ENCODE measurements around the gene CSF3R.

Gene CSF3R

DNA sequence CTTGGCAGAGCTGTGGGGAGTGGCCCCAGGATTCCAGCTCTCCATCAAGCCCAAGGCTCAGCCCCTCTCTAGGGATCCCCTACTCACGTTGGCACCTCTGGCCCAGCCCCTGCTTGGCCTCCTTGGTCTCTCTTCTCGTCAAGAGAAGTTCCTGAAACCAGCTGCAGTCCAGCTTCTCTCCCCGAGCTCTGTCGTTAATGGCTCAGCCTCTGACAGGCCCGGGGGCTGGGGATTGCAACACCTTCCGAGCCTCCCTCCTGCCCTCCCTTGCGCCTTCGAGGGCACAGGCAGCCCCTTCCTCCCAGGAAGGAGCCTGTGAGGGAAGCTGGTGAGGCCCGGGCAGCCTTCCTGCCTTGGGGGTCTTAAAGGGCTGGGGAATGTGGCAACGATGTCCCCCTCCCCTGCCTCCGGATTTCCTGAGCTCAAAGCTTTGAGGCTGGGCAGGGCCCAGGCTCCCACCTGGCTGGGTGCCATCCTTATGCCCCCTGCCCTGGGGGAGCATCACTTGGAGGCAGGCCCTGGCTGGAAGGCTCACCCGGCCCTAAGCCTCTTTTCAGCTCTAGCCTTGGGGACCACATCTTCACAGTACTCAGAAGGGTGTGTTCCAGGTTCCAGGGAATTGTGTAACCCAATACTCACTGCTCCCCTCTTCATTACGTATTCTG, at the start of gene CSF3R:
Gene CSF3R (minus strand): TSS at position 190 of the 665 bp plus-strand sequence. CDS start 3,417 bp downstream, outside the sequence.
- no peak for DNase-seq (ENCODE audit: low spot score)

DNA sequence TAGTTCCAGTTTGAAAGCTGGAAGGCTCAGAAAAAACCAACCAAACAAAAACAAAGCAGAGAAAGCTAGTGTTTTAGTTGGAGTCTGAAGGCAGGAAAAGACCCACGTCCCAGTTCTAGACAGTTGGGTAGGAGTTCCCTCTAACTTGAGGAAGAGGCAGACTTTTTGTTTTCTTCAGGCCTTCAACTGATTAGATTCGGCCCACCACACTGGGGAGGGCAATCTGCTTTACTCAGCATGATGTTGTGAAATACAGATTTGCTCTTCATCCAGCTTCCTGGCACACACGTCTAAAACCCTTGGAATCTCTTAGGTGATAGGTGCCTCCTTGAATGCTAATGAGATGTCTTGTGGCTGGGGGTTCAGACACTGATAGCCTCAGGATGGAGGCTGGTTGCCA, 49.1 kb upstream of the CSF3R start:
- no peak for DNase-seq (ENCODE audit: low spot score)

DNA sequence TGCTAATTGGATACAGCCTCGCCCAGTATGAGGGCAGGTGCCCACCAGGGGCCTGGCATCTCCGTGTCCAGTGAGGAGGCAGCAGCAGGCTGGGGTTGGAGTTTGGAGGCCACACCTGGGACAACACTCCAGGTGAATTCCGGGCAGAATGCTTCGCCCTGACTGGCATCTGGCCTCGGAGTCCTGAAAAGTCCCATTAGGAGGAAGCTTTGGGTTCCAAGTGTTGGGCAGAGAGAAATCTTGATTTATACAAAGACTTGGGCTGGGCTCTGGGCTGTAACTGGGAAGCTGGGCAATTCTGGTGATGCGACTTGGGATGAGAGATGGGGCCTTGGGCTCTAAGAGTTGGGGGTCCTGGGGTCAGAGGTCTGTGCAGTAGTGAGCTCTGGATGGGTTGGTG, 48.1 kb upstream of the CSF3R start:
- DNase-seq (ENCODE audit: low spot score): no peak

DNA sequence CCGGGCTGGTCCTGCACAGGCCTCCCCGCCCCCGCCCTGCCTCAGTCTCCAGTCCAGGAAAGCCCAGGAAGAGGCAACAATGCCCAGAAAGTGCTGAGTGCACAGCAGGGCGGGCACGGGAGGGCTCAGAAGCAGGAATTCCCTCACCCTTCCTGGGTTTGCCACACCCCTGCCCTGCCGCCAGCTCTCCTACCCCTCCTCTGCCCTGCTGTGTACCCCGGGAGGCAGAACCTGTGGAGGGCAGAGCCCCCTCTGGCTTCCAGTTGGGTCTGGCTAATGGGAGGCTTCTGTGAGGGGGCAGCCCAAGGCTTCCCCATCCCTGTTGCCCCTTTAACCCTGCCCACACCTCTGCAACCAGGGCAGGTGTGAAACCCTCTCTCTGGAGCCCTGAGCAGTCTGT, 47.5 kb upstream of the CSF3R start:
- no peak for DNase-seq (ENCODE audit: low spot score)

DNA sequence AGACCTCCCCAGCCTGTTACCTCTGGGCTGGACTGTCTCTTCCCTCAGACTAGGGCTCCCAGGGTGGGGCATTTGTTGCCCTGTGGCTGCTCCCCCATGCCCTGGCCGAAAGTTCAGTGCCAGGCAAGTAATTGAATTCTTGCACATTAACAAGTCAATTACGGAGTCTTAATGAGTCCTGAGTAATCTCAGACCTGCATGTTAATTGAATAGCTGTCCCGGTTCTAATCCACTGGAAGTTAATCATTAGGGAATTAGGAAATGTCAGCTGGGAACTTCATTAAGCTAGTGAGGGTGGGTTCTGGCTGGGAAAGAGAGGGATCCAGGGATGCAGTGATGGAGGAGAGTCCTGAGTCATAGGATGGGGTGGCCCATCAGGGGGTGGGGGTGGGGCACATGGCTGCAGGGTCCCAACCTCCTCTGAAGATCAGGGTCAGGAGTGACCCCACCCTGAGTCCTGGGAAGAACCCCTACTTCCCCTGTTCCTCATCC, 47.1 kb upstream of the CSF3R start:
- no peak for DNase-seq (ENCODE audit: low spot score)

DNA sequence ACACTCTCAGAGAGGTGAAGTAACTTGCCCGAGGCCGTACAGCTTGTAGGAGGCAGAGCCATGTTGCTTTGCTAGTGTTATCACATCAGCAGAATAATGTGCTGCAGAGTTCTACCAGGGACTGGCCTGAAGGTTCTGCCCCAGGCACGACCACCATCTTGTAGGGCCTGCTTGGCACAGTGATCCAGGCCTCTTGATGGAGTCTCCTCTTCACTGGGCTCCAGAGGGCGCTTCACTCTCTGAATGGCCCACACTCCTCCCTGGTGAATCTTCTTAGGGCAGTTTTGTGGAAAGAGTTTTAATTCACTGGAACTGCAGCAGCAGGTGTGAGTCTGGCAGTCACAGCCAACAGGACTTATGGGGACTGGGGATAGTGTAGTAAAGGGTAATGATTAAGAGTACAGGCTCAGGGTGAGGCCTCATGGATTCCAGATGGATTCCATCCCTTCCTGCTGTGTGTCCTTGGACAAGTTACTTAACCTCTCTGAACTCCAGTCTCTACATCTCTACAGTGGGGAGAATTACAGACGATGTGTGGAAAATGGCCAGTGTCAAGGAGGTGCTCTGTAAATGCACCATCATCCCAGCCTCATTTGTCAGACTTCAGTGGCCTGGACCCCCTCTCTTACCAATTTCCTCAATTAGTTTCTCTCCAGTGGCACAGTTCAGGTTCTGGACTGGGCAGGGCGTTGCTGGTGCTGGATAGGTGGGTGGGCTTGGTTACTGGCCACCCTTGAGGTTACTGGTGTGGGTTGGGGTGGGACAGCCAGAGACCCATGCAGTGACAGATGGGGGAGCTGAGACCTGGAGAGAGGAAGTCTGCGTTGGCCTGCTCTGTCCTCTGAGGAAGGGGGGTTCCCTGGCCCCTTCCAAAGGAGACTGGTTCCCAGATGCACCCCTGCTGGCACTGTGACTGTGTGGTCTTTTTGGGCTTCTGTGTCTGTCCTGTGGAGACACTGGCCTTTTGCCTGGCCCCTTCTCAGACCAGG, 45.9 kb upstream of the CSF3R start:
- DNase-seq (ENCODE audit: low spot score): no peak

DNA sequence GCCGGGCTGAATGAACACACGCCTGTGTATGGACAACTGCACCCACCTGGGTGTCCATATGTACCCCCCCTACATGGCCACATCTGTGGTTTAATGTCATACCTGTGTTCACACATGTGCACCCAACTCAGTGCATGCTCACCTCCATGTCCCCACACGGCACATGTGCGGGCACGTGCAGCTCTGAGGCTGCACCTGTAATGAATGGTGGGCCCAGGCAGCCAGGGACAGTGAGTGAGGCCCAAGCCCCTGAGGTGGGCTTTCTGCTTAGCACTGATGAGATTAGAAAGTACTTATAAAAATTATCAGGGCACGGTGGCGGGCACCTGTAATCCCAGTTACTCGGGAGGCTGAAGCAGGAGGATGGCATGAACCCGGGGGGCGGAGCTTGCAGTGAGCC, 42.5 kb upstream of the CSF3R start:
- no peak for DNase-seq (ENCODE audit: low spot score)

DNA sequence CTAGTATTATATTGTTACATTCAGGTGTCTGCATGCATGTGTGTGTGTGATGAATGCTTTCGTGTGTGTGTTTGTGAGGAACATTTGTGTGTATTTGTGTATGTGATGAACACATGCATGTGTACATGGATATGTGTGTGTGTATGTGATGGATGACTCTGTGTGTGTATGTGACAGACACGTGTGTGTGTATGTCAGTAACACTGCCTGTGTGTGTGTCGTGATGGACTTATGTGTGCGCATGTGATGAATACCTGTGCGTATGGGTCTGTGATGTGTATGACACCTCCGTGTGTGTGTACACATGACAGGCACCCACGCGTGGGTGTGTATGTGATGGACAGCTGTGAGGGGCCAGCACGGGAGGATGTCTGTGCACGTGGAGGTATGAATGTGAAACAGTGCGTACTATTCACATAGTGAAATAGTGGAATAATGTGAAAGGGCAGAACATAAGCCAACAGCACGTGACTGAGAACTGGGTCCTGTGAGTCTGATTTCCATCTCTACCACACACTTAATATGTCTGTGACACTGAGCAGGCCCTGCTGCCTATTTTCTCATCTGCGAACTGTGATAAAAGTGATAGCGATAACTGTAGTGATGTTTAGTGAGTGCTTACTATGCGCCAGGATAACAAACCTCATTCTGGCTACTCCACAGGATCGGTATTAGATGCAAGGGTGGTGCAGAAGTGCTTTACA, 41.8 kb upstream of the CSF3R start:
- no peak for DNase-seq (ENCODE audit: low spot score)

DNA sequence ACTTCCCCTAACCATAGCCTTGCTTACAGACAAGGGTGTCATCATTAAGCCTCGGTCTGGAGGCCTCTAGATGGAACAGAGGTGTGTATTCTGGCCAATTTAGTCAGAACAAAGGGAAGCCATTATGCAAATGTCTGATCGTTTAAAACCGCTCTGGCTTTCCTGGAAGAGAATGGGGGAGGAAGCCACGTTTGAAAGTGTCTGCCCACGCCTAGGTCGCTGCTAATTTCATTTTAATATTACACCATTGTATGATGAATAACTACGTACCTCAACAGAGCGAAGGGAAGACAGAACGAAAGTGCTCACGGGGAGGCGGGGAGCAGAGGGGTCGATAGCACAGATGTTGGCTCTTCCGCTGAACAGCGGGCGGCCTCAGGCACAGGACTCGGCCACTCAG, 41.1 kb upstream of the CSF3R start:
- DNase-seq (ENCODE audit: low spot score): peak; percentile 24

DNA sequence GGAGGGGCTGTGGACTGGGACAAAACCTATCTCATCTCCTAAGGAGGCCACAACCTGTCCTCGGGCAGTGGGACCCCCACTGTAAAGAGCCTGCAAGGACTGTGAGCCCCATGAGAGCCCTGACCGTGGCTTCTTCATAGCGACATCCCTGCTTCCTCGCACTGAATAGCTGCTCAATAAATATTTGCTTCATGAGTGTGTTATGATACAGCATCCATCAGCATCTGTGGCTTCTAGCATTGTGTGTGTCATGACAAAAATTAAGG, 40.5 kb upstream of the CSF3R start:
- no peak for DNase-seq (ENCODE audit: low spot score)

DNA sequence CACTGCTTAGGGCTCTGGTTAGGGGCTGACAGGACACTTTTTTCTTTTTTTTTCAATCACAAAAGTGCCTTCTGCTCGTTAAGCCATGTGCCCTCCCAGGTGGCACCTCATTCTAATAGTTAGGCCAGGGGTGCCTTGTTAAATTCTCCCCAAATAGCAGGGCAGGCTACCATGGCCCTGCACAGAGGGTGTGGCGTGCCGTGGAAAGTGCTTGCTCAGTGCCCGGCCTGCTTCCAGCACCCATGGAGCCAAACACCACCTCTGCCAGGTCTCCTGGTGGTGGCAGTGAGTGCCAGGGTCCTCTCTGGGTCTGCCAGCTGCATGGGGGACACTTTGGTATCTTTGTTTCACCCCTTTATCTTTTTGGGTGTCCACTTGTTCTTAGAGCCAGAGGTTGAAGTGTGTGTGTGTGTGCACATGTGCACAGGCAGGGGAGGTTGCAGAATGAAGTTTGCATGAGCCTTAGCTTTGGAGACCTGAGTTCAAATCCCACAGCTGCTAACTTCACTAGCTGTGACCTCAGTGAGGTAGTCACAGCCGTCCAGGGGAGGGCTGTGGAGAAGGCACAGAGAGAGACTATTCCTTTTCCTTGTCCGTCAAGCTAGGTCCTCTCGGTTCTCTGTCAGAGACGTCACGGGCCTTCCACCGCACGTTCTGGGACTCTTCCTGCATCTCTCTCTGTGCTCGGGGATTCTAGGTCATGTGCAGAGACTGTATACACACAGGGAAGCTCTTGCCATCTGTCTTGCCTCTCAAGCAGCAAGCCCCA, 39.9 kb upstream of the CSF3R start:
- DNase-seq (ENCODE audit: low spot score): no peak

DNA sequence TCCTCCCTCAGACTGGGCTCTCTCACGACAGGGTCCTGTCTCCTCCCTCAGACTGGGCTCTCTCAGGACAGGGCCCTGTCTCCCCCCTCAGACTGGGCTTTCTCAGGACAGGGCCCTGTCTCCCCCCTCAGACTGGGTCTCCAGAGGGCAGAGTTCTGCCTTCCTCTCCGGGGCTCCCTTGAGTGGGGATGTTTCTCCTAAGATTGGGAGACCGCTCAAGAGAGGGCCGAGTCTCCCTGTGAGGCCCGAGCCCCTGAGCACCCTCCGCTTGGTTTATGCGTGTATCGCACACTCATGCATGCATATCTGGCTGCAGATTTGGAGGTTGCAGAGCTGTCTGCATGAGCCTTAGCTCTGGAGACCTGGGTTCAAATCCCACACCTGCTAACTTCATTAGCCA, 39.3 kb upstream of the CSF3R start:
- no peak for DNase-seq (ENCODE audit: low spot score)

DNA sequence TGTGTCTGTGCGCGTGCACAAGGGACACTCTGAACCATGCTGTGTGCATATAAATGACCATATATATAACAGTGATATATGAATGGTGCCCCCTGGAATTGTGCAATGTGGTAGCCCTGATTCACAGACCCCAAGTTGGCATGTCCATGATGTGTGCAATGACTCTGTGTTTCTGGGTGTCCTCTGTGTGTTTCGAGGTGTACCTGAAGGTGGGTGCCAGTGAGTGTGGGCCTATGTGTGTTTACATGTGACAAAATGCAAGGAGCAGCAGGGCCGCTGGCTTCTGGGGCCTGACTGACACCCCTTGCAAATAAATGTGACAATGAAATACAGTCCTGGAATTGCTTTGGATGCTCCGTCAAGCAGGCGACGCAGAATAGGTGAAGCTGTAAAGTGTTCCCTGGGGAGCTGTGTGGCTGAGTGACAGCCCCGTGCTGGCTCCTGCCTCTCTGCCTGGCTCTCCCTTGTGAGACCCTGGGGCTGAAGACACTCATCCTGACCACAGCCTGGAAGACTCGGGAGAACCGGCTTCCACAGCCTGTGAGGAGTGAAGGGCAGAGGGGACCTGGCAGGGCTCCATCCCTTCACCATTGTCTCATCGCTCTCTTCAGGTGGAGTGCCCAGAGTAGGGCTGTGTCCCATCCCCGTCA, 38.2 kb upstream of the CSF3R start:
- no peak for DNase-seq (ENCODE audit: low spot score)

DNA sequence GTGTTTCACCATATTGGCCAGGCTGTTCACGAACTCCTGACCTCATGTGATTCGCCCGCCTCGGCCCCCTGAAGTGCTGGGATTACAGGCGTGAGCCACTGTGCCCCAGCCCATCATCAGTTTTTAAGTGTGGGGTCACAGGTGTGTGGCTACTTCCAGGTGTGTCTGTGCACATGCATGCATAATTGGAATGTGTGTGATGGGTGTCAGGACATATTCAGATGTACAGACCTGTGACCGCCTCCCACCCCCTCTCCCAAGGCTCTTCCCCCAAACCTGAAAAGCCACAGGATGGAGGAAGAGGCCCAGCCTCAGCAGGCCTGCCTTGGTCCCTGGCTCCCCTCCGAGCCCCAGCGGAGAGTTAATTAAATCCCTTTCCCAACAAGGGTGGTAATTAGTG, 37.3 kb upstream of the CSF3R start:
- no peak for DNase-seq (ENCODE audit: low spot score)

DNA sequence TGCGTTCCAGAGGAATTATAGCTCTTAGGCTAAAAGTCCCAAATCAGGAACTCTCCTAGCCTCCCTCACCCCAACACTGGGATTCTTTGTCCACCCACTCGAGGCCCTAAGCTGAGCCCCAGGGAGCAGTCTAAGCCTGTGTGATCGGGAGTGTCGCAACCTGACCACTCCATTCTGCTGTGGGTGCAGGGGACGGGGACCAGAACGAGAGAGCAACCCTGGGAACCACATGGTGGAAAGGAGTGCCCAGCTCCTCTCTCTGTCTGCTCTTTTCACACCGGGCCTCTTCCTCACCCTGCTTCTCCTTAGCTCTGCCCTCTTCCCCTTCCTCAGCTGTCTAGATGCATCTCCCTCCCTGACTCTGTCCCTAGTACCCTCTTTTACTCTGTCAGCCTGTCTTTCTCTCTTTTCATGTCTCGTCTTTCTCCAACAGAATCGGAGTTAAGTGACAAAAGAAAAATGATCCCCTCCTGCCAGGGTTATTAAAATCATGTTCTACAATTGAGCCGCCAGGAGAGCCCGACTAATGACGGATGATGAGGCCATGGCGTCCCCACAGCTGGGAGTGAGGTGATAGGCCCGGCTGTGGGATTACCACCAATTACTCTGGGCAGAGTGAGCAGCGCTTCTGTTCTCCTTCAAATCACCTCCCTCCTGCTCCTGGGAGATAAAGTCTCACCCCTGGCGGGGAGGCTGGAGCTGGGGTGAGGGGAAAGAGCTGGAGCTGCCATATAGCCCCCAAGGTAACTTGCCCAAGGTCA, 34.5 kb upstream of the CSF3R start:
- no peak for DNase-seq (ENCODE audit: low spot score)

DNA sequence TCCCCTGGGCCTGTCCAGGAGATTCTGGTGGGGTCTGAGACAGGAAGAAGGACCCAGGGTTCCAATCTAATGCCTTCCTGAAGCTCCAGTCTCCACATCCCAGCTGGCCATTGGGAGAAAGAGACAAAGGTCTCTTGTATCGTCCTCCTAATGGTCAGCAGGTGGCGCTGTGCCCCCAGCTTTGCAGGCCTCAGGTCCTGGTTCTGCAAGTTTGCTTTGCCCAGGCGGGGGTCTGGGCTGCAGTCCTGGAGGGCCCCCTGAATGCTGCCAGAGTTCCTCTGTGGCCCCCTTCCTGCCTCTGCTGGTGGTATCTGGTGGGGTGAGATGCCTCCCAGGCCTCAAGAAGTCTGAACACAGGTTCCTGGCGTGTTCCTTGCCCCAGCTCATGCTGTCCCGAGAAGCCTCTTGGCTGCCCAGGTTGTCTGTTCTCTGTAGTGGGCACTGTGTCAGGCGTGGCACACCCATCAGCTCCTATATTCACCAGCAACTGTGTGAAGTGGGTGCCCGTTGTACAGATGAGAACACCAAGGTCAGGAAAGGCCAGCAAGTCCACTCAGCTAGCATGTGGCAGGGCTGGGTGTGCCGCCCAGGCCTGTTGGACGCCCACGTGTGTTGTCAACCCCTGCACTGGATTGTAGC, 33.8 kb upstream of the CSF3R start:
- DNase-seq (ENCODE audit: low spot score): peak; percentile 40

DNA sequence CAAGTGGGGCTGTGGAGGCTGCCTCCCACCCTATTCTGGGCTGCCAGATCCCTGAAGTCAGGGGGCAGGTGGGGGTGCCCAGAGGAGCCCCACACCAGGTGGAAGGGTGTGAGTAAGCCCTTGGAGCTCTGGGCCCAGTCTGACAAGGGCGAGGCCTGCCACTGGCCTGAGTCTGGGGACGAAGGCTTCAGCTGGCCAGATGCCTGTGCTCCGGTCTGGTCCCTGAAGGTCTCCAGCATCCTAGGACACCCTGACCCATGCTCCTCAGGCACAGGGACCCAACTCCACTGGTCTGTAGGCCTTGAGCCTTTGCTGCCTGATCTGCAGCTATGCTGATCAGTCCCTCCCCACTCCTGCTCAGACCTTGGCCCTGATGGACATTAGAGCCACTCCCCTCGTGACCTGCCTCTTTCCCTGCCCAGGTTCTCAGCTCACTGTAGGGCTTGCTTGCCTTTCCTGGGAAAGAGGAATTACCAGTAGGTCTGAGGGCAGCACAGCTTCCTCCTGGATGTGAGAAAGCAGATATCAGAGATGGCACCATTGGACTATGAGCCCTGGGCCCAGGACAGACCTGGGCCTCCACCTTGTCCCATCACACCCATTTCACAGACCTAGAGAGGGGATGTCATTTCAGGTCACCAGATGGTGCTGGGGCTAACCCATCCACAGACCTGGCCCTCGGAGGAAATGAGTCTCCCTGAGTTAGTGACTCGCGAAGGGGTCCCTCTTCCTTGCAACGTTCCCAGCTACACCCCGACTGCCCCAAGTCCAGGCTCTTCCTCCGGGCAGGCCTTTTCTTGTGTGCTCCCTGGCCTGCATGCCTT, 32.8 kb upstream of the CSF3R start:
- no peak for DNase-seq (ENCODE audit: low spot score)

DNA sequence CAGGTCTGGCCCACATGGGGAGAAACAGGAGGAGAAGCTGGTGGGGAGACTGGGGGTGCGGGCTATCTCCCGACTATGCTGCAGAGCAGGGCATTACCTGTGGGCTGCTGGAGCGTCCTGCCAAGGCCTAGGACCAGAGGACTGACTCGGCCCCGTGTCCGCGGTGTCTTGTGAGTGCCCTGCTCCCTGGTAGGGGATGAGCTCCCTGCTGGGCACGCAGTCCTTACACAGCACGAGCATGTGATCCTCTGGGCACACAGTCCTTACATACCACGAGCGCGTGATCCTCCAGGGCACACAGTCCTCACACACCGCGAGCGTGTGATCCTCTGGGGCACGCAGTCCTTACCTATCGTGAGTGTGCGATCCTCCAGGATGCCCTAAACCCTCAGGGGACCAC, 31.8 kb upstream of the CSF3R start:
- no peak for DNase-seq (ENCODE audit: low spot score)

DNA sequence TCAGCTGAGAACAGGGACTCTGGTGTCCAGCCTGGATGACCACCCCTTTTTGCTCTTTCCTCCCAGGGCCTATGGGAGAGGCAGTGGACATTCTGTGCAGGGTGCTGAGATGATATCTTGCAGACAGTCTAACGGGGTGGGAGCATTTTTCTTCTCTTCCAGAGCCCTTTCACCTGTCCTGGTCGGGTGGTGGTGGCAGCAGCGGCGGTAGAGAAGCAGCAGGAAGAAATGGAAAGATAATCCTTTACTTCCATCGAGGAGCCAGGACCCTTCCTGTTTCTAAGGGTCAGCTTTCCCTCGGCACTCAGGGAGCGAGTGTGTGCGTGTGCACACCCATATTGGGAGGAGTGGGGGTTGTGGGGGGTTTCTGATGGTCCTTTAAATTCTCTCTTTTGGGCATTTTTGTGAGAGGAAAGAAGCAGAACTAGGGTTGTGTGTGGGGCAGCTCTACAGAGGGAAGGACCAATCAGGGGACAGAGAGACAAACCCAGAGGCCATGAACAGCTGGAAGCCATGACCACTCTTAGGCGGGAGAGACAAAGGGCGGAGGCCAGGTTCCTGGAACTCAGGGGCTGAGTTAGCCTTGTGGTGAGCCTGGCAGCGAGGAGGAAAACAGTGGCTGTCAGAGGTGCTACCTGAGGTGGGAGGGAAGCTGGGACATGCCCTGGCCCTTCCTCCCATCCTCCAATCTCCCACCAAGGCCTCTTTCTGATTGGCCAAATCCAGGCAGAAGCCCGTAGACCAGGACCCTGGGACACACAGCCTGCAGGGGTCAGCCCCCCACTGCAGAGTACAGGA, 31.2 kb upstream of the CSF3R start:
- no peak for DNase-seq (ENCODE audit: low spot score)

All from activated CD4-positive, alpha-beta T cell treated with anti-CD3 and anti-CD28 coated beads, Interleukin-2, Interleukin-4, amounts not matched to agents 100 ng/mL and 50 ng/mL, durations not matched to agents 16 hours and 8 hours (primary cell).